ENCODE measurements around the gene AIPL1.

DNA sequence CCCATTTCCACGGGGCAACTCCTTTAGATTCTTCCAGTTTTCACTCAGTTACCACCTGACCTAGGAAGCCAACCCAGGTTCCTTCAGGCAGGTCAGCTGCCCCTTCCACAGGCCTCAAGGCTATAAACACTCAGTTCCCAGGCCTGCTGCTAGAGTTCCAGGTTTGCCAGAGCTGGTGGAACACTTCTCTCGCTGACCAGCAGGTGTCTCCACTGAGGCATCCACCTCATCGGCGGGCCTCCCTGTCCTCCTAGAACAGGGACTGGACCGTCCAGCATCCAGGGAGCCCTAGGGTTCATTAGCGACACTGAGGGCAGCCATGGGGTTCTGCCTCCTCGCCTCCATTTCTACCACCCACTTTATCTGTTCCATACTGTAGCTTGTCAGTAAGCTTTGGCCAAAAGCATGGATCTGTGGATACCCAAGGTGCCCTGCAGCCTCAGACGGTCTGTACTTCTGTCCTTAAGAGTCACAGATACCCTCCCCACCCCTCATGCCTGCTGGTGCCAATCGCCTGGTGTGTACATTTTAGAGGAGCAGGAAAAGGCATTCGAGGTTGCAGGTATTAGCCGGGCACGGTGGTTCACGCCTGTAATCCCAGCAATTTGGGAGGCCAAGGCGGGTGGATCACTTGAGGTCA is 38.3 kb upstream of the AIPL1 start:
- TF ChIP-seq FOXA1 (IDR thresholded peaks at IDR 0.05) (no peak), FOXM1 (IDR thresholded peaks at IDR 0.05; ENCODE audit: borderline replicate concordance) (no peak), SP1 (IDR thresholded peaks at IDR 0.05) (no peak)
